SIG-M5 (cell line): ENCODE measurements around the gene MPP2.
"Not testable (repeated sequence)": the region's sequence is repeated elsewhere in the genome, so short reads cannot be mapped to it uniquely, and the experiment has no call there.

ENCODE experiments used
- DNase-seq: peaks from one replicate; lab custom pipeline; 2025; lab: John Stamatoyannopoulos, UW

The MPP2 gene

GRCh38 chr17:43928609-43929008 lies 21.3 kb upstream of the MPP2 start:
- no peak for DNase-seq

- DNase-seq, result not testable (repeated sequence)
Measured at GRCh38 chr17:43927929-43928328, 20.6 kb upstream of the MPP2 start.

- no peak for DNase-seq
Measured at GRCh38 chr17:43927060-43927864, 19.9 kb upstream of the MPP2 start.

- no peak for DNase-seq
Measured at GRCh38 chr17:43924558-43924957, 17.2 kb upstream of the MPP2 start.

GRCh38 chr17:43920500-43921095 lies 13.3 kb upstream of the MPP2 start:
- no peak for DNase-seq

GRCh38 chr17:43918026-43918389 lies 10.7 kb upstream of the MPP2 start:
- DNase-seq, result no peak

GRCh38 chr17:43917348-43918025 lies 10.2 kb upstream of the MPP2 start:
- no peak for DNase-seq

GRCh38 chr17:43917016-43917347 lies 9.6 kb upstream of the MPP2 start:
- no peak for DNase-seq

- DNase-seq, result no peak
Measured at GRCh38 chr17:43916385-43916784, 9.0 kb upstream of the MPP2 start.

- DNase-seq, result no peak
Measured at GRCh38 chr17:43915559-43915958, 8.2 kb upstream of the MPP2 start.

GRCh38 chr17:43914451-43914850 lies 7.1 kb upstream of the MPP2 start:
- DNase-seq, result no peak

GRCh38 chr17:43913584-43913983 lies 6.2 kb upstream of the MPP2 start:
- DNase-seq, result no peak

GRCh38 chr17:43912635-43913304 lies 5.4 kb upstream of the MPP2 start:
- DNase-seq, result no peak

GRCh38 chr17:43911904-43912303 lies 4.6 kb upstream of the MPP2 start:
- no peak for DNase-seq

GRCh38 chr17:43909537-43910231 lies 2.3 kb upstream of the MPP2 start:
- DNase-seq, result no peak

- no peak for DNase-seq
Measured at GRCh38 chr17:43907998-43908721, 824 bp upstream of the MPP2 start.

- no peak for DNase-seq
Measured at GRCh38 chr17:43906951-43907424, 348 bp downstream of the MPP2 start.

- DNase-seq, result no peak
Measured at GRCh38 chr17:43905985-43906852, 1.1 kb downstream of the MPP2 start.

GRCh38 chr17:43905400-43905984 lies 1.8 kb downstream of the MPP2 start:
- DNase-seq, result no peak
